B cell (primary cell): ENCODE measurements around the gene STX8. TPM values are rescaled to one million over a fixed set of nuclear protein-coding genes. Genes with fewer than 3 reads are reported as not detected.

ENCODE experiments used
- ATAC-seq: fragments of 200-7000 bp; cut with Tn5 transposase; one replicate; pipeline ENCODE4 v1.10.0; 2021; ENCODE audit warnings: low read depth, mild to moderate bottlenecking, moderate number of reproducible peaks, moderate library complexity
- CTCF ChIA-PET: fragments of 350-600 bp; sonication (Branson Sonifier 250); formaldehyde crosslinking; loops from one replicate; lab custom pipeline; 2021; ENCODE audit warnings: antibody characterized with exemption, inconsistent platforms; lab: Charles Lee
- POLR2A ChIA-PET: fragments of 350-600 bp; sonication (Branson Sonifier 250); formaldehyde crosslinking; loops from one replicate; lab custom pipeline; 2021; ENCODE audit warnings: antibody characterized with exemption; lab: Charles Lee
- DNase-seq: peaks from one replicate; pipeline ENCODE4 v3.0.0; 2013
- H2AFZ ChIP-seq: 2 replicates; pipeline ENCODE4 v1.6.1; 2012; ENCODE audit warnings: mild to moderate bottlenecking, low read depth, low read length; ENCODE audit not compliant: insufficient read depth, poor library complexity, severe bottlenecking
- H3K27ac ChIP-seq, 2 donors: 1 replicate in 1 of 2; 2 replicates in 1 of 2; pipeline ENCODE4 v1.5.1; 2012 to 2013; ENCODE audit warnings: low read length in 2 of 2, mild to moderate bottlenecking in 2 of 2, moderate library complexity in 1 of 2
- H3K27me3 ChIP-seq, 4 experiments: fragments of 200-600 bp in 1 of 4; sonication (generic) in 1 of 4; replicated peaks in 1 of 4; 1 replicate in 2 of 4; 2 replicates in 2 of 4; pipeline versions ENCODE4 v1.6.1 to v1.7.0; 2013 to 2016; ENCODE audit warnings: low read length in 3 of 4, mild to moderate bottlenecking in 2 of 4, mixed read lengths in 1 of 4, moderate library complexity in 1 of 4; ENCODE audit not compliant: insufficient read depth in 4 of 4, control insufficient read depth in 3 of 4; ENCODE audit errors: control extremely low read depth in 1 of 4
- H3K36me3 ChIP-seq, 2 experiments: replicated peaks in 1 of 2; 1 replicate in 1 of 2; 2 replicates in 1 of 2; pipeline versions ENCODE4 v1.6.1 to v1.7.1; 2013; ENCODE audit warnings: low read length in 1 of 2; ENCODE audit not compliant: insufficient read depth in 2 of 2, control insufficient read depth in 1 of 2; ENCODE audit errors: control extremely low read depth in 1 of 2, extremely low read depth in 1 of 2
- H3K4me1 ChIP-seq, 2 donors: fragments of 200-600 bp in 1 of 2; sonication (generic) in 1 of 2; 1 replicate in 1 of 2; 2 replicates in 1 of 2; pipeline versions ENCODE4 v1.5.1 to v1.6.1; 2013 to 2017; ENCODE audit warnings: low read length in 2 of 2; ENCODE audit not compliant: control insufficient read depth in 2 of 2, insufficient read depth in 2 of 2
- H3K4me2 ChIP-seq: replicated peaks from 2 replicates; pipeline ENCODE3; 2012; ENCODE audit warnings: mild to moderate bottlenecking, low read depth, low read length; ENCODE audit not compliant: poor library complexity, severe bottlenecking
- H3K4me3 ChIP-seq, 5 experiments: fragments of 200-600 bp in 1 of 5; sonication (generic) in 1 of 5; 1 replicate in 3 of 5; 2 replicates in 2 of 5; pipeline versions ENCODE4 v1.5.1 to v1.7.0; 2011 to 2016; ENCODE audit warnings: low read length in 4 of 5, mild to moderate bottlenecking in 4 of 5, low read depth in 2 of 5, control low read depth in 1 of 5, moderate library complexity in 1 of 5; ENCODE audit not compliant: insufficient read depth in 1 of 5; ENCODE audit errors: control extremely low read depth in 1 of 5, extremely low read depth in 1 of 5
- H3K79me2 ChIP-seq: fragments of 200-600 bp; sonication (generic); one replicate; pipeline ENCODE4 v1.6.0; 2016; ENCODE audit warnings: low read length; ENCODE audit not compliant: control insufficient read depth, insufficient read depth
- H3K9ac ChIP-seq: fragments of 200-600 bp; sonication (generic); 2 replicates; pipeline ENCODE4 v1.6.1; 2017; ENCODE audit warnings: mild to moderate bottlenecking, low read length, moderate library complexity
- H3K9me3 ChIP-seq, 3 donors: one replicate each; pipeline versions ENCODE4 v1.6.1 to v1.7.1; 2013; ENCODE audit warnings: low read length in 2 of 3; ENCODE audit not compliant: control insufficient read depth in 2 of 3, insufficient read depth in 1 of 3; ENCODE audit errors: control extremely low read depth in 1 of 3
- H4K20me1 ChIP-seq: 2 replicates; pipeline ENCODE4 v1.6.0; 2012; ENCODE audit warnings: mild to moderate bottlenecking, low read length; ENCODE audit not compliant: insufficient read depth, control insufficient read depth, poor library complexity, severe bottlenecking
- H3K27ac Mint-ChIP-seq: one replicate; pipeline ENCODE4 v1.8.0; 2021; ENCODE audit warnings: mixed read lengths
- H3K27me3 Mint-ChIP-seq: one replicate; pipeline ENCODE4 v1.8.0; 2021; ENCODE audit warnings: mixed read lengths
- H3K4me1 Mint-ChIP-seq: one replicate; pipeline ENCODE4 v1.8.0; 2021; ENCODE audit warnings: mixed read lengths
- H3K4me3 Mint-ChIP-seq: one replicate; pipeline ENCODE4 v1.8.0; 2021; ENCODE audit warnings: mixed read lengths
- H3K9me3 Mint-ChIP-seq: one replicate; pipeline ENCODE4 v1.8.0; 2022; ENCODE audit warnings: mixed read lengths; ENCODE audit not compliant: insufficient read depth
- EZH2 ChIP-seq: IDR thresholded peaks from 2 replicates; pipeline ENCODE4 v1.6.1; 2012; ENCODE audit warnings: borderline replicate concordance, low read depth, mild to moderate bottlenecking, moderate library complexity, low read length; ENCODE audit not compliant: insufficient read depth, poor library complexity, severe bottlenecking
- WGBS: methylation state at CpG from one replicate; pipeline ENCODE4 v1.1.5; 2013; ENCODE audit warnings: missing lambda C conversion rate; ENCODE audit not compliant: insufficient coverage; 5-methylcytosine and 5-hydroxymethylcytosine counted together
- intact Hi-C: fragments of 100-400 bp; cut with micrococcal nuclease; formaldehyde crosslinking; loops from one replicate; pipeline ENCODE4 v1.10.0; 2022
- polyA plus RNA-seq: library from polyadenylated mRNA; depleted of rRNA; stranded (reverse); fragments of >200 nt; gene quantifications from 2 replicates; pipeline ENCODE4 v1.2.3, GENCODE V29; 2012
- total RNA-seq, 2 donors: library from RNA; stranded (reverse); fragments of 120-200 nt in 1 of 2; gene quantifications; 1 replicate in 1 of 2; 2 replicates in 1 of 2; pipeline versions ENCODE4 v1.2.3 to v1.2.4, GENCODE V29; 2013 to 2022
- TF ChIP-seq, protein P1 (sequence below): fragments of 200-600 bp; IDR thresholded peaks from one replicate; pipeline ENCODE4 v1.8.0; 2022; ENCODE audit warnings: antibody characterized with exemption, mild to moderate bottlenecking

Gene STX8
- total and polyA plus RNA-seq, 2 donors (not counting 1 experiment from before 2014, with no cell fraction given): 35.8 to 61.5 TPM

DNA sequence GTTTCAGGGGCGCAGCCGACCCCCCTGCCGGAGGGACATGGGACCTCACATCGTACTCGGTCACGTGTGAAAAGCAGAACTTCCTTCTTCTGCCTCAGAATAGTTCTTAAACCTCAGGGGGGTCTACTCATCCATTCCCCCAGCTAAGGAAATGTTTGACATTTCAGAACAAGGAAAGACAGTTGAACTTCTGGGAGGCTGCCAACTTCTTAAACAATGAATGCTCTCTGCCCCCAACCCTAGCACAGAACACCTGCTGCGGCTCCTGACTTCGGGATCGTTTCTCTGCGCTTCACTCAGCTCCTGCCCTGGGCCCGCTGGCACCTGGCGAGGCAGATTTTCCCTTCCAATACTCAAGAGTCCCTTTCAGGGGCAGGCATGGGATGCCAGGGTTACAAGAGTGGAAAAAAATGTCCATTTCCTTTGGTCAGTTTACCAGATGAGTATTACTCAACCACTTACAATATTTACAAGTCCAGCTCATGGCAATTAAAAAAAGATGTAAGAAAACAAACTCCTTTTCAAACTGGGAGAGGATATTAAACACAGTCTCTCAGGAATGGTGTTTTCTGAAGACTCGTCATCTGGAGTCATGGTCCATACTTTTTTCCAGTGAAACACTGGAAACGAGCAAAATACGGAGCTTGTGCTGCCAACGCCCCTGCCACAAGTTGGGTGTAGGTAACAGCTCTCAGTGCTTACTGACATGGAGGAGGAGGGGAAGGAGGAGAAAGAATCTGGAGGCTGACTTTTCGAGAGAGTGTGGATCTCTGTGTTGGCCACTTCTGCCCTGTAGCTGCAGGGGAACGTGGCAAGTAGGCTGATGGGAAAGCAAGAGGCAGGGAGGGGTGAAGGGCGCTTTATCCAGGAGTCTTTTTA is 318.6 kb downstream of the STX8 start:
- H3K4me1 ChIP-seq: peaks cover 11 to 15% of the 10 kb centered on the region in 2 donors
- peak overlapping the region; percentile 74 for H3K4me2 ChIP-seq
- ATAC-seq: peak; percentile 49
- H3K27me3 Mint-ChIP-seq: no peaks in the 10 kb centered on the region
- H3K27ac Mint-ChIP-seq: peak overlapping the region; percentile 56
- intact Hi-C loops: no loop called here
- peak overlapping the region in 1 of 5 experiments; percentile 24 for H3K4me3 ChIP-seq
- H3K4me3 Mint-ChIP-seq: peak overlapping the region; percentile 15
- peaks cover 16% of the 10 kb centered on the region for H3K4me1 Mint-ChIP-seq
- H4K20me1 ChIP-seq: no peaks in the 10 kb centered on the region
- H3K9me3 ChIP-seq: no peaks in the 10 kb centered on the region
- H3K9me3 Mint-ChIP-seq: no peaks in the 10 kb centered on the region
- peak overlapping the region; percentile 50 for H3K9ac ChIP-seq
- 27% methylated on average over 17 of the region's 19 CpGs for WGBS
- no peak overlapping the region for H3K27ac ChIP-seq
- H2AFZ ChIP-seq: peak overlapping the region; percentile 64
- H3K27me3 ChIP-seq: no peaks in the 10 kb centered on the region
- ChIA-PET CTCF (interaction anchor here (1.5 kb wide), 1 partner anchor 35 kb away, joined by 3 read pairs; no protein-coding TSS in a partner anchor), POLR2A (interaction anchor here (1.1 kb wide), 1 partner anchor 16 kb away, joined by 3 read pairs; no protein-coding TSS in a partner anchor)
- H3K79me2 ChIP-seq: no peaks in the 10 kb centered on the region
- DNase-seq: peak; percentile 61
- H3K36me3 ChIP-seq: no peaks in the 10 kb centered on the region
- no peak for TF ChIP-seq EZH2
- TF ChIP-seq, protein P1, sequence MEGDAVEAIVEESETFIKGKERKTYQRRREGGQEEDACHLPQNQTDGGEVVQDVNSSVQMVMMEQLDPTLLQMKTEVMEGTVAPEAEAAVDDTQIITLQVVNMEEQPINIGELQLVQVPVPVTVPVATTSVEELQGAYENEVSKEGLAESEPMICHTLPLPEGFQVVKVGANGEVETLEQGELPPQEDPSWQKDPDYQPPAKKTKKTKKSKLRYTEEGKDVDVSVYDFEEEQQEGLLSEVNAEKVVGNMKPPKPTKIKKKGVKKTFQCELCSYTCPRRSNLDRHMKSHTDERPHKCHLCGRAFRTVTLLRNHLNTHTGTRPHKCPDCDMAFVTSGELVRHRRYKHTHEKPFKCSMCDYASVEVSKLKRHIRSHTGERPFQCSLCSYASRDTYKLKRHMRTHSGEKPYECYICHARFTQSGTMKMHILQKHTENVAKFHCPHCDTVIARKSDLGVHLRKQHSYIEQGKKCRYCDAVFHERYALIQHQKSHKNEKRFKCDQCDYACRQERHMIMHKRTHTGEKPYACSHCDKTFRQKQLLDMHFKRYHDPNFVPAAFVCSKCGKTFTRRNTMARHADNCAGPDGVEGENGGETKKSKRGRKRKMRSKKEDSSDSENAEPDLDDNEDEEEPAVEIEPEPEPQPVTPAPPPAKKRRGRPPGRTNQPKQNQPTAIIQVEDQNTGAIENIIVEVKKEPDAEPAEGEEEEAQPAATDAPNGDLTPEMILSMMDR: peak; percentile 57

DNA sequence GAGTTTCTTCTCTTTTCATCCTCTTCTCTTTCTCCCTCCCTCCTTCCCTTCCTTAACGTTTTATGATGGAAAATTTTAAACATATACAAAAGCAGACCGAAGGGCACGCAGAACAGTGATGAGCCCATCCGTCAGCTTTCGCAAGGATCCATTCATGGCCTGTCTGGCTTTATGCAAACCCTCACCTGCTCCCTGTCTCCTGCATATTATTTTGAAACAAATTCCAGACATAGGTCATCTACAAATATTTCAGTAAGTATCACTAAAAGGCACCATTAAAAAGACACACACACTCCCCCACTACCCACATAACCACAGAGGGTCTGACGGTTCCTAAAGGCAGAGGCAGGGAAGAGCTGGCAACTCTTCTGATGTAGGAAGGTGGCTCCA is 319.3 kb downstream of the STX8 start:
- no peaks in the 10 kb centered on the region for H3K9me3 ChIP-seq
- H3K36me3 ChIP-seq: no peaks in the 10 kb centered on the region
- H4K20me1 ChIP-seq: no peaks in the 10 kb centered on the region
- H3K27me3 Mint-ChIP-seq: no peaks in the 10 kb centered on the region
- ChIA-PET POLR2A (interaction anchor here (1.1 kb wide), 1 partner anchor 16 kb away, joined by 3 read pairs; no protein-coding TSS in a partner anchor), CTCF (interaction anchor here (1.5 kb wide), 1 partner anchor 36 kb away, joined by 3 read pairs; no protein-coding TSS in a partner anchor)
- H3K79me2 ChIP-seq: no peaks in the 10 kb centered on the region
- intact Hi-C loops: no loop called here
- H3K27me3 ChIP-seq: no peaks in the 10 kb centered on the region
- H3K9ac ChIP-seq: peak overlapping the region; percentile 50
- WGBS: 70% methylated on average over 6 of the region's 6 CpGs
- H3K4me1 Mint-ChIP-seq: peaks cover 16% of the 10 kb centered on the region
- H3K4me2 ChIP-seq: peak overlapping the region; percentile 74
- no peak overlapping the region for H3K4me3 ChIP-seq
- DNase-seq: no peak
- peak overlapping the region; percentile 7 for H3K4me3 Mint-ChIP-seq
- H2AFZ ChIP-seq: peak overlapping the region; percentile 64
- ATAC-seq: no peak
- TF ChIP-seq, protein P1: no peak
- no peak for TF ChIP-seq EZH2
- H3K4me1 ChIP-seq: peaks cover 11 to 15% of the 10 kb centered on the region in 2 donors
- no peaks in the 10 kb centered on the region for H3K9me3 Mint-ChIP-seq
- H3K27ac ChIP-seq: no peak overlapping the region
- peak overlapping the region; percentile 56 for H3K27ac Mint-ChIP-seq
